Esophagus (tissue), 2 donors: ENCODE data around the gene ZG16. TPM values are rescaled to one million over a fixed set of nuclear protein-coding genes. Genes with fewer than 3 reads are reported as not detected.

Source experiments
- H3K27ac ChIP-seq, 2 donors: one replicate each; pipeline ENCODE4 v1.5.1; 2013; ENCODE audit warnings: low read depth in 2 of 2, mild to moderate bottlenecking in 2 of 2, inconsistent platforms in 1 of 2, low read length in 1 of 2, moderate library complexity in 1 of 2
- H3K27me3 ChIP-seq, 2 donors: one replicate each; pipeline ENCODE4 v1.6.1; 2013; ENCODE audit warnings: low read length in 2 of 2, control low read depth in 1 of 2, mild to moderate bottlenecking in 1 of 2; ENCODE audit not compliant: insufficient read depth in 2 of 2, control insufficient read depth in 1 of 2
- H3K36me3 ChIP-seq, 2 donors: one replicate each; pipeline ENCODE4 v1.6.1; 2013; ENCODE audit warnings: low read length in 1 of 2; ENCODE audit not compliant: control insufficient read depth in 2 of 2, insufficient read depth in 2 of 2
- H3K4me1 ChIP-seq, 2 donors: one replicate each; pipeline ENCODE4 v1.6.1; 2013; ENCODE audit warnings: low read length in 1 of 2; ENCODE audit not compliant: control insufficient read depth in 2 of 2, insufficient read depth in 2 of 2
- H3K4me3 ChIP-seq, 2 donors: one replicate each; pipeline ENCODE4 v1.5.1; 2013; ENCODE audit warnings: low read length in 2 of 2, mild to moderate bottlenecking in 2 of 2, low read depth in 1 of 2, moderate library complexity in 1 of 2
- H3K9me3 ChIP-seq, 2 donors: one replicate each; pipeline ENCODE4 v1.6.1; 2013; ENCODE audit warnings: mild to moderate bottlenecking in 2 of 2, low read depth in 1 of 2, low read length in 1 of 2, moderate library complexity in 1 of 2; ENCODE audit not compliant: control insufficient read depth in 2 of 2, insufficient read depth in 1 of 2
- WGBS, 2 donors: extraction: QIAGEN DNeasy Blood & Tissue Kit; methylation state at CpG; one replicate each; pipeline ENCODE4 v1.1.7; 2013; 5-methylcytosine and 5-hydroxymethylcytosine counted together
- polyA plus RNA-seq, 2 donors: library from polyadenylated mRNA; stranded (reverse); fragments of 200-250 nt; gene quantifications; one replicate each; pipeline ENCODE4 v1.2.3, GENCODE V29; 2013
- donor health status: healthy with polysubstance abuse.
- donor health status: Bipolar disorder and iron deficiency.

The ZG16 gene
- polyA plus RNA-seq, 2 donors = 0.02 TPM; not detected in 1

GRCh38 chr16:29811896-29812665 lies 34.0 kb downstream of the ZG16 start, which contains the start of gene PRRT2:
TSS of gene PRRT2 (plus strand) at chr16:29812193. CDS start at chr16:29813055, 862 bp downstream.
- Histone ChIP-seq H3K27ac (peak within 1 kb of the TSS; percentile 75 to 89), H3K4me3 (peak within 1 kb of the TSS; percentile 40 to 45), H3K27me3 (no peaks in the 10 kb centered on the region), H3K36me3 (peaks cover 4 to 15% of the 10 kb centered on the region in 2 donors), H3K9me3 (no peaks in the 10 kb centered on the region), H3K4me1 (peaks cover 9 to 44% of the 10 kb centered on the region in 2 donors)
- 4 to 7% methylated on average over 56 to 69 of the region's 69 CpGs for WGBS, 2 donors

GRCh38 chr16:29812754-29813643 lies 34.9 kb downstream of the ZG16 start:
- H3K9me3 ChIP-seq = no peaks in the 10 kb centered on the region
- no peak overlapping the region for H3K4me3 ChIP-seq
- no peaks in the 10 kb centered on the region for H3K27me3 ChIP-seq
- 74 to 77% methylated on average over 9 of the region's 9 CpGs for WGBS, 2 donors
- H3K4me1 ChIP-seq = peaks cover 11 to 38% of the 10 kb centered on the region in 2 donors
- H3K27ac ChIP-seq = peak overlapping the region; percentile 75 to 89
- H3K36me3 ChIP-seq = peaks cover 4 to 15% of the 10 kb centered on the region in 2 donors

GRCh38 chr16:29813644-29814562 lies 35.8 kb downstream of the ZG16 start:
- peaks cover 0 to 11% of the 10 kb centered on the region in 2 donors for H3K36me3 ChIP-seq
- H3K9me3 ChIP-seq = no peaks in the 10 kb centered on the region
- H3K4me1 ChIP-seq = peaks cover 11 to 31% of the 10 kb centered on the region in 2 donors
- no peak overlapping the region for H3K4me3 ChIP-seq
- peak overlapping the region in 1 of 2 donors; percentile 48 for H3K27ac ChIP-seq
- WGBS, 2 donors = 78% methylated on average over 24 of the region's 24 CpGs
- H3K27me3 ChIP-seq = no peaks in the 10 kb centered on the region

- Histone ChIP-seq H3K27me3 (no peaks in the 10 kb centered on the region), H3K36me3 (peaks cover 0 to 5% of the 10 kb centered on the region in 2 donors), H3K9me3 (no peaks in the 10 kb centered on the region), H3K4me1 (peaks cover 13 to 27% of the 10 kb centered on the region in 2 donors), H3K27ac (peak overlapping the region in 1 of 2 donors; percentile 76), H3K4me3 (no peak overlapping the region)
- WGBS, 2 donors = 76 to 80% methylated on average over 5 of the region's 5 CpGs
Observed at GRCh38 chr16:29814592-29814991, 36.5 kb downstream of the ZG16 start.

GRCh38 chr16:29815032-29815721 lies 37.1 kb downstream of the ZG16 start:
- H3K4me3 ChIP-seq = peak overlapping the region; percentile 4 to 73
- no peaks in the 10 kb centered on the region for H3K9me3 ChIP-seq
- 5 to 7% methylated on average over 39 of the region's 39 CpGs for WGBS, 2 donors
- peak overlapping the region; percentile 76 to 92 for H3K27ac ChIP-seq
- H3K4me1 ChIP-seq = peaks cover 11 to 26% of the 10 kb centered on the region in 2 donors
- no peaks in the 10 kb centered on the region for H3K36me3 ChIP-seq
- no peaks in the 10 kb centered on the region for H3K27me3 ChIP-seq

GRCh38 chr16:29815793-29816693 lies 38.0 kb downstream of the ZG16 start, which contains the start of gene PAGR1:
TSS of gene PAGR1 (plus strand) at chr16:29816152. CDS start at chr16:29816526, 374 bp downstream.
- peak within 1 kb of the TSS; percentile 73 to 76 for H3K4me3 ChIP-seq
- H3K9me3 ChIP-seq = no peaks in the 10 kb centered on the region
- peaks cover 9 to 22% of the 10 kb centered on the region in 2 donors for H3K4me1 ChIP-seq
- no peaks in the 10 kb centered on the region for H3K36me3 ChIP-seq
- WGBS, 2 donors = 0 to 1% methylated on average over 70 of the region's 70 CpGs
- H3K27ac ChIP-seq = peak within 1 kb of the TSS; percentile 92 to 97
- H3K27me3 ChIP-seq = no peaks in the 10 kb centered on the region

GRCh38 chr16:29816694-29817441 lies 38.8 kb downstream of the ZG16 start:
- no peaks in the 10 kb centered on the region for H3K9me3 ChIP-seq
- no peaks in the 10 kb centered on the region for H3K36me3 ChIP-seq
- H3K4me3 ChIP-seq = peak overlapping the region; percentile 73 to 76
- peak overlapping the region; percentile 92 to 97 for H3K27ac ChIP-seq
- no peaks in the 10 kb centered on the region for H3K27me3 ChIP-seq
- 2 to 3% methylated on average over 31 to 37 of the region's 37 CpGs for WGBS, 2 donors
- peaks cover 11 to 21% of the 10 kb centered on the region in 2 donors for H3K4me1 ChIP-seq
